Activated CD4-positive, alpha-beta memory T cell treated with anti-CD3 and anti-CD28 coated beads for 36 hours (primary cell): ENCODE measurements around the gene MGAT5B. TPM values are rescaled to one million over a fixed set of nuclear protein-coding genes. Genes with fewer than 3 reads are reported as not detected.

ENCODE experiments used
- CTCF ChIA-PET: fragments of 350-600 bp; sonication (Branson Sonifier 250); formaldehyde crosslinking; loops from one replicate; lab custom pipeline; 2021; ENCODE audit warnings: antibody characterized with exemption, inconsistent platforms; lab: Charles Lee
- POLR2A ChIA-PET: fragments of 350-600 bp; sonication (Branson Sonifier 250); formaldehyde crosslinking; loops from one replicate; lab custom pipeline; 2021; ENCODE audit warnings: antibody characterized with exemption; lab: Charles Lee
- DNase-seq: peaks from one replicate; pipeline ENCODE4 v3.0.0-alpha.2; 2020
- H3K27ac Mint-ChIP-seq: one replicate; pipeline ENCODE4 v1.8.0; 2021; ENCODE audit warnings: mixed read lengths
- H3K27me3 Mint-ChIP-seq: one replicate; pipeline ENCODE4 v1.8.0; 2021; ENCODE audit warnings: mixed read lengths
- H3K36me3 Mint-ChIP-seq: one replicate; pipeline ENCODE4 v1.8.0; 2021; ENCODE audit warnings: mixed read lengths
- H3K4me1 Mint-ChIP-seq: one replicate; pipeline ENCODE4 v1.8.0; 2021; ENCODE audit warnings: low read depth, mixed read lengths
- H3K4me3 Mint-ChIP-seq: one replicate; pipeline ENCODE4 v1.8.0; 2021; ENCODE audit warnings: mild to moderate bottlenecking, mixed read lengths
- H3K9me3 Mint-ChIP-seq: one replicate; pipeline ENCODE4 v1.8.0; 2021; ENCODE audit warnings: mixed read lengths
- intact Hi-C: fragments of 100-400 bp; cut with micrococcal nuclease; formaldehyde crosslinking; loops from one replicate; pipeline ENCODE4 v1.15.1; 2023
- total RNA-seq, 2 experiments: library from RNA; stranded (reverse); gene quantifications; one replicate each; pipeline ENCODE4 v1.2.3, GENCODE V29; 2021

The MGAT5B gene
- total RNA-seq, 2 experiments from 2014 or later: 0.38 TPM; not detected in 1

DNA sequence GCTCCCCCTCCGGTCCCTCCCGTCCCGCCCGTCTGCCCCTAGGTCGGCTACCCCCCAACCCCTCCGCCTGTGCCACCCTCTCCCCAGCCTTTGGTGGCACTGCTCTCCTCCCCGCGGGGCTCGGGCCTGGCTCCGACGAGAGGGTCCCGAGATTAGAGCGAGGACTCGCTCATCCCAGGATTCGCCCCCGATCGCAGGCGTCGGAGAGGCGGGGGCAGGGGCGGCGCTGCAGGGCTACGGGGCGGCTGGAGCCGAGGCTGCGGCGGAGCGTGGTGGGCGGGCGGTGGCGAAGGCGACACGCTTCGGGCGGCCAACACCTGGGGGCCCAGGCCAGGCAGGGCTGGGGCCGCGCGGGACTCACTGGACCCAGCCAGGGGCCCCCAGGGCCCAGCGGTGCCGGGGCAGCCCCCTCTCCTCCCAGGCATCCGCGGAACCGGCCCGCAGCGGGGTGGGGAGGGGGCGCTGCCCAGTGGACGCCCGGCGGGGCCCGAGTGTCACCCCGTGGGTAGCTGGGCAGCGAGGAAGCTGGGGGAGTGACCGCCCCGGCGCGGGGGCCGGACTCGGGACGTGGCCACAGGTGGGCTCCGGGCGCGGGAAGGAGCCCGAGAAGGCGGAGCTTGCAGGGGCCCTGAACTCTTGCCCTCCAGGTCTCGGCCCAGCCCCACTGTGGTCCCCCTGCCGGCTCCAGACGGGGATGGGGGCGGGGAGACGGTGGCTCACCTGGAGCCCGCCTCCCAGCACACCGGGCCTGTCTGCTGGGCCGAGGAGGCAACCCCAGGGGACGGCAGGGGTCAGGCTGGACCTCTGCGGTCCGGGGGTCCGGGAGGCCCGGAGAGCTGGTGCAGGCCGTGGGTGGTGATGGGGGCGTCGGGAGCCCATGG, 1.5 kb downstream of the MGAT5B start:
- intact Hi-C loops: loop anchor here (5.0 kb wide), 1 partner anchor 378 kb away; no protein-coding TSS in a partner anchor
- POLR2A ChIA-PET: no interaction called here
- Mint-ChIP-seq H3K27ac (no peak overlapping the region), H3K4me3 (no peak overlapping the region), H3K27me3 (peaks cover 18% of the 10 kb centered on the region), H3K36me3 (no peaks in the 10 kb centered on the region), H3K4me1 (peaks cover 9% of the 10 kb centered on the region), H3K9me3 (peaks cover 2% of the 10 kb centered on the region)
- no peak for DNase-seq
- CTCF ChIA-PET: interaction anchor here (2.2 to 3.5 kb wide), 3 partner anchors 16 to 196 kb away, joined by 4 to 87 read pairs (median 30); no protein-coding TSS in a partner anchor

- ChIA-PET POLR2A (no interaction called here), CTCF (interaction anchor here (2.8 to 3.5 kb wide), 3 partner anchors 186 to 196 kb away, joined by 14 to 87 read pairs (median 30); no protein-coding TSS in a partner anchor)
- Mint-ChIP-seq H3K9me3 (peaks cover 7% of the 10 kb centered on the region), H3K27me3 (peaks cover 18% of the 10 kb centered on the region), H3K27ac (no peak overlapping the region), H3K4me3 (no peak overlapping the region), H3K36me3 (peaks cover 1% of the 10 kb centered on the region), H3K4me1 (peaks cover 9% of the 10 kb centered on the region)
- intact Hi-C loops: no loop called here
- no peak for DNase-seq
Measured at GRCh38 chr17:76870377-76870714, 2.1 kb downstream of the MGAT5B start.

DNA sequence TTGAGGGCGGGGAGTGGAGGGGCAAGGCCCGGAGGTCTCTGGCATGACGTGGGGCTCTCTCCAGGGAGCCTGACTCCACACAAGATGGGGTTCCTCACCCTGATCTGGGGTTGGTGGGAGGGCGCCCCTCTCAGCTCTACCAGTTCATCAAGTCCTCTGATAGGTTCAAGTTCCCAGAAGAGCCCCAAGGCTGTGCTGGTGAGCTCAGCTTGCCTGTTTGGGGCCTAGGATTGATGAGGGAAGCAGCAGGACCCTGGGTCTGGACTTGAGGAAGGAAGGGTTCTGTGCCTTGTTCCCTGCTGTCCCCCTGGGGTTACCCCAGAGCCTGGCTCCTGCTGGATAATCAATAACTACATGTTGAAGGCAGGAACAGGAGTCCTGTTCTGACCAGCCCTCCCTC, 3.5 kb downstream of the MGAT5B start:
- ChIA-PET CTCF (interaction anchor here (1.1 to 2.8 kb wide), 2 partner anchors 185 to 194 kb away, joined by 3 to 14 read pairs; no protein-coding TSS in a partner anchor), POLR2A (no interaction called here)
- intact Hi-C loops: no loop called here
- Mint-ChIP-seq H3K4me1 (peaks cover 9% of the 10 kb centered on the region), H3K4me3 (no peak overlapping the region), H3K27ac (no peak overlapping the region), H3K36me3 (peaks cover 5% of the 10 kb centered on the region), H3K9me3 (peaks cover 11% of the 10 kb centered on the region), H3K27me3 (peaks cover 16% of the 10 kb centered on the region)
- DNase-seq: no peak

DNA sequence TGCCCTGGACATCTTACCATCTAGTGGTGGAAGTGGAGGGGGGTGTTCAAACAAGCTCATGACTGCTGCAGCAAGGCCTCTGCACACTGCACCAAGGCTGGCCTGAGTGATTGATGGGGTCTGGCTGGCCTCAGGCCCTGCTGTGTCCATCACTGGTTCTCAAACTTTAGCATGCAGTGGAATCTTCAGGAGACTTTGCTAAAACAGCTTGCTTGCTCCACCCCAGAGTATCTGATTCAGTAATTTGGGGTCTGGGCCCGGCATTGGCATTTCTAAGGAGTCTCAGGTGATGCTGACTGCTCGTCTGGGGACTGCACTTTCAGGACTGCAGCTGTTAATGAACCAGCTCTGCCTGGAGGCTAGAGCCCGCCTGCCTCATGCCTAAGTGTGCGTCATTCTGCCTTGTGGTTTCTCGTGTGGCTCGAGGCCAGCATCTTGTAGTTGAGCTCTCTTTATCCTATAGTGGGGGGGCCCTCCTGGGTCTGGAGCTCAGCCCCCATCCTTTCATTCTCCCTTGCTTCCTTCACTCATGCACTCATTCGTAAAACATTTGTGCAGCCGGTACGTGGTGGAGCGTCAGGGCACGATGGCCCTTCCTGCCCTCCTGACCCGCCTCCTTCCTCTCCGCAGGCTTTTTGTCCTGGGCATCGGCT, 4.1 kb downstream of the MGAT5B start:
- Mint-ChIP-seq H3K9me3 (peaks cover 11% of the 10 kb centered on the region), H3K27ac (no peak overlapping the region), H3K36me3 (peaks cover 5% of the 10 kb centered on the region), H3K27me3 (peaks cover 10% of the 10 kb centered on the region), H3K4me3 (no peak overlapping the region), H3K4me1 (peaks cover 9% of the 10 kb centered on the region)
- POLR2A ChIA-PET: no interaction called here
- CTCF ChIA-PET: interaction anchor here (1.1 to 2.8 kb wide), 2 partner anchors 184 to 193 kb away, joined by 3 to 14 read pairs; no protein-coding TSS in a partner anchor
- DNase-seq: peak; percentile 13
- intact Hi-C loops: no loop called here

DNA sequence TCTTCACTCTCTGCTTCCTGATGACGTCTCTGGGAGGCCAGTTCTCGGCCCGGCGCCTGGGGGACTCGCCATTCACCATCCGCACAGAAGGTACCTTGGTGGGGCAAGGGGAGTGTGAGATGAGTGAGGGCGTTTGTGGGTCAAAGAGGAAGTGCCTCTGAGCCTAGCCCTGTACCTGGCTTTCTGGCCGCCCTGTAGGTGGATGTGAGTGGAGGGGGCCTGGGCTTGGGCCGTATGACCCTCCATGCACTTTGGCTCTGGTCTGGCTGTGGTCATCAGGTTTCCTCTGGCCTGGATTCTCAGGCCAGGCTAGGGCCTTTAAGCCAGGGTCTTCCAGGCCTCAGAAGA, 4.6 kb downstream of the MGAT5B start:
- H3K9me3 Mint-ChIP-seq: peaks cover 11% of the 10 kb centered on the region
- no peak overlapping the region for H3K4me3 Mint-ChIP-seq
- POLR2A ChIA-PET: no interaction called here
- DNase-seq: no peak
- CTCF ChIA-PET: interaction anchor here (2.8 kb wide), 1 partner anchor 183 kb away, joined by 14 read pairs; no protein-coding TSS in a partner anchor
- peaks cover 4% of the 10 kb centered on the region for H3K4me1 Mint-ChIP-seq
- H3K27ac Mint-ChIP-seq: no peak overlapping the region
- H3K36me3 Mint-ChIP-seq: peaks cover 5% of the 10 kb centered on the region
- H3K27me3 Mint-ChIP-seq: peaks cover 6% of the 10 kb centered on the region
- intact Hi-C loops: no loop called here

GRCh38 chr17:76873856-76874255, 5.7 kb downstream of the MGAT5B start:
- H3K27me3 Mint-ChIP-seq: peaks cover 4% of the 10 kb centered on the region
- no peak for DNase-seq
- H3K36me3 Mint-ChIP-seq: peaks cover 5% of the 10 kb centered on the region
- ChIA-PET POLR2A (no interaction called here), CTCF (no interaction called here)
- intact Hi-C loops: no loop called here
- H3K9me3 Mint-ChIP-seq: peaks cover 11% of the 10 kb centered on the region
- peaks cover 3% of the 10 kb centered on the region for H3K4me1 Mint-ChIP-seq
- no peak overlapping the region for H3K27ac Mint-ChIP-seq
- no peak overlapping the region for H3K4me3 Mint-ChIP-seq

DNA sequence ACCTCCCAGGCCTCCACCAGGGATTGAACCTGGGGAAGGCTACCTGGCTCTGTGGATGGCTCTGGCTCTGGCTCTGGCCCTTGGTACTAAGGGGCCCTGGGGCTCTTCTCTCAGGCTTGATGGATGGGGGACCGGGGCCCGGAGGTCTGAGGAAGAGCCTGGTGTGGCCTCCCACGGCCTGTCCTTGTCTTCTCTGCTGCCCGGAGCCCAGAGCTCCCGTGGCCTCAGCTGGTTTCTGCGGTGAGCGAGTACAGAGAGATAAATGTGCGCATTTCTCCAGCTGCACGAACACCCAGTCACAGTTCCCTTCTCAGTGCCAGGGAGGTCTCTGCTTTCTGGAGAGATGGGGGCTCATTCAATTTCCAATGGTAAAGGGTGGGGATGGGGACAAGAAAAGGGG, 9.2 kb downstream of the MGAT5B start:
- intact Hi-C loops: no loop called here
- DNase-seq: no peak
- Mint-ChIP-seq H3K9me3 (peaks cover 11% of the 10 kb centered on the region), H3K4me3 (no peak overlapping the region), H3K4me1 (no peaks in the 10 kb centered on the region), H3K36me3 (peaks cover 5% of the 10 kb centered on the region), H3K27ac (no peak overlapping the region), H3K27me3 (no peaks in the 10 kb centered on the region)
- POLR2A ChIA-PET: no interaction called here
- CTCF ChIA-PET: no interaction called here

DNA sequence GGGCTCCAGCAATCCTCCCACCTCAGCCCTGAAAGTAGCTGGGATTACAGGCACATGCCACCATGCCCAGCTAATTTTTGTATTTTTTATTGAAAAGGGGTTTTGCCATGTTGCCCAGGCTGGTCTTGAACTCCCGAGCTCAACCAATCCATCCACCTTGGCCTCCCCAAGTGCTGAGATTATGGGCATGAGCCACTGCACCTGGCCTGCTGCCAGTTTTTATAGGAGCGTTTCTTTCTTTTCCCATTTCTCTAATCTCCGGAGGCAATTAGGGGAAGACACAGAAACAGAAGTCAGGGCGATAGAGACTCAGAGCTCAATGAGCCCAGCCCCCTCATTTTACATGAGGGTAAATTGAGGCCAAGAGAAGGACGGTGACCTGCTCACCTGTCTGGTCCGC, 10.4 kb downstream of the MGAT5B start:
- H3K4me3 Mint-ChIP-seq: no peak overlapping the region
- intact Hi-C loops: no loop called here
- peaks cover 5% of the 10 kb centered on the region for H3K36me3 Mint-ChIP-seq
- CTCF ChIA-PET: no interaction called here
- POLR2A ChIA-PET: no interaction called here
- H3K4me1 Mint-ChIP-seq: no peaks in the 10 kb centered on the region
- peaks cover 11% of the 10 kb centered on the region for H3K9me3 Mint-ChIP-seq
- H3K27me3 Mint-ChIP-seq: no peaks in the 10 kb centered on the region
- DNase-seq: no peak
- no peak overlapping the region for H3K27ac Mint-ChIP-seq

GRCh38 chr17:76879254-76879653, 11.1 kb downstream of the MGAT5B start:
- Mint-ChIP-seq H3K36me3 (peaks cover 5% of the 10 kb centered on the region), H3K4me1 (no peaks in the 10 kb centered on the region), H3K4me3 (no peak overlapping the region), H3K27ac (no peak overlapping the region), H3K9me3 (peaks cover 11% of the 10 kb centered on the region), H3K27me3 (no peaks in the 10 kb centered on the region)
- POLR2A ChIA-PET: interaction anchor here (0.6 kb wide), 1 partner anchor 82 kb away, joined by 3 read pairs; no protein-coding TSS in a partner anchor
- DNase-seq: no peak
- CTCF ChIA-PET: no interaction called here
- intact Hi-C loops: no loop called here

- ChIA-PET CTCF (no interaction called here), POLR2A (interaction anchor here (0.6 kb wide), 1 partner anchor 83 kb away, joined by 3 read pairs; no protein-coding TSS in a partner anchor)
- Mint-ChIP-seq H3K9me3 (peaks cover 10% of the 10 kb centered on the region), H3K27me3 (no peaks in the 10 kb centered on the region), H3K27ac (no peak overlapping the region), H3K36me3 (peaks cover 5% of the 10 kb centered on the region), H3K4me3 (no peak overlapping the region), H3K4me1 (no peaks in the 10 kb centered on the region)
- DNase-seq: no peak
- intact Hi-C loops: no loop called here
Measured at GRCh38 chr17:76879691-76880090, 11.5 kb downstream of the MGAT5B start.

DNA sequence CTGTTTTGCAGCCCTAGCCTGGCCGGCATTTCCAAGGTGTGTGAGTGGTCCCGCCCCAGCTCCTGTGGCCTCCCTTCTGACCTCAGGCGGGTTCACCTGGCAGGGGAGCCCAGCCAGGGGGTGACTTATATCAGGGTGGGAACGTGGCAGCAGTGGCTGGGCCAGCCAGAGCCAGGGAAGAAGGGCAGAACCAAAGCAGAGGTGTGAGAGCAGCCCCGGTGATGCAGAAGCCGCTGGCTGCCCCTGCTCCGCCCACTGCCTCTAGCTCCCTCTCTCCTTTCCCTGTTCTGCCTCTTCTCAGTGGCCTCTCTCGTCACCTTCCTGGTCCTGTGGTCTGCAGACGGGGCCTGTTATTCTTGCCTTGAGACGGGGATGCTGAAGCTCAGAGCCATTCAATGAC, 12.1 kb downstream of the MGAT5B start:
- H3K9me3 Mint-ChIP-seq: peaks cover 5% of the 10 kb centered on the region
- no peaks in the 10 kb centered on the region for H3K4me1 Mint-ChIP-seq
- H3K4me3 Mint-ChIP-seq: no peak overlapping the region
- POLR2A ChIA-PET: no interaction called here
- no peak for DNase-seq
- no peak overlapping the region for H3K27ac Mint-ChIP-seq
- intact Hi-C loops: no loop called here
- no peaks in the 10 kb centered on the region for H3K27me3 Mint-ChIP-seq
- CTCF ChIA-PET: no interaction called here
- peaks cover 4% of the 10 kb centered on the region for H3K36me3 Mint-ChIP-seq

- Mint-ChIP-seq H3K4me1 (no peaks in the 10 kb centered on the region), H3K9me3 (no peaks in the 10 kb centered on the region), H3K27me3 (no peaks in the 10 kb centered on the region), H3K4me3 (no peak overlapping the region), H3K36me3 (no peaks in the 10 kb centered on the region), H3K27ac (no peak overlapping the region)
- no peak for DNase-seq
- ChIA-PET POLR2A (no interaction called here), CTCF (no interaction called here)
- intact Hi-C loops: no loop called here
Measured at GRCh38 chr17:76880971-76881370, 12.8 kb downstream of the MGAT5B start.
